ENCODE measurements around the gene ZRANB3.
"Not testable (repeated sequence)": the region's sequence is repeated elsewhere in the genome, so short reads cannot be mapped to it uniquely, and the experiment has no call there.

ZRANB3 gene

GRCh38 chr2:135456431-135456830, 74.6 kb downstream of the ZRANB3 start:
- Mint-ChIP-seq H3K36me3 (ENCODE audit: low read depth) (no peaks in the 10 kb centered on the region), H3K4me3 (no peak overlapping the region), H3K27ac (no peak overlapping the region), H3K9me3 (peaks cover 33% of the 10 kb centered on the region), H3K27me3 (ENCODE audit: low read depth) (no peaks in the 10 kb centered on the region), H3K4me1 (ENCODE audit: low read depth) (no peaks in the 10 kb centered on the region)
- DNase-seq (ENCODE audit: low spot score) = no peak

GRCh38 chr2:135454608-135455007, 76.4 kb downstream of the ZRANB3 start:
- Mint-ChIP-seq H3K36me3 (ENCODE audit: low read depth) (no peaks in the 10 kb centered on the region), H3K9me3 (peaks cover 33% of the 10 kb centered on the region), H3K4me3 (no peak overlapping the region), H3K4me1 (ENCODE audit: low read depth) (no peaks in the 10 kb centered on the region), H3K27me3 (ENCODE audit: low read depth) (no peaks in the 10 kb centered on the region), H3K27ac (no peak overlapping the region)
- no peak for DNase-seq (ENCODE audit: low spot score)

- not testable (repeated sequence) for H3K27me3 Mint-ChIP-seq (ENCODE audit: low read depth); H3K4me1 Mint-ChIP-seq (ENCODE audit: low read depth)
Measured at GRCh38 chr2:135453027-135453426, 78.0 kb downstream of the ZRANB3 start.

GRCh38 chr2:135451966-135452365, 79.1 kb downstream of the ZRANB3 start:
- no peaks in the 10 kb centered on the region for H3K27me3 Mint-ChIP-seq (ENCODE audit: low read depth)
- H3K4me3 Mint-ChIP-seq = no peak overlapping the region
- no peak for DNase-seq (ENCODE audit: low spot score)
- H3K4me1 Mint-ChIP-seq (ENCODE audit: low read depth) = no peaks in the 10 kb centered on the region
- H3K9me3 Mint-ChIP-seq = peaks cover 29% of the 10 kb centered on the region
- H3K27ac Mint-ChIP-seq = no peak overlapping the region
- H3K36me3 Mint-ChIP-seq (ENCODE audit: low read depth) = no peaks in the 10 kb centered on the region

More at GRCh38 chr2:135453027-135453426, 78.0 kb downstream of the ZRANB3 start:
- not testable (repeated sequence) for H3K27ac Mint-ChIP-seq; DNase-seq (ENCODE audit: low spot score); H3K4me3 Mint-ChIP-seq; H3K36me3 Mint-ChIP-seq (ENCODE audit: low read depth)
- peaks cover 32% of the 10 kb centered on the region for H3K9me3 Mint-ChIP-seq

- H3K9me3 Mint-ChIP-seq; H3K4me3 Mint-ChIP-seq; H3K36me3 Mint-ChIP-seq (ENCODE audit: low read depth); H3K27me3 Mint-ChIP-seq (ENCODE audit: low read depth); H3K27ac Mint-ChIP-seq; DNase-seq (ENCODE audit: low spot score); H3K4me1 Mint-ChIP-seq (ENCODE audit: low read depth): not testable (repeated sequence)
Measured at GRCh38 chr2:135443013-135443412, 88.0 kb downstream of the ZRANB3 start.

GRCh38 chr2:135435155-135435554, 95.9 kb downstream of the ZRANB3 start:
- DNase-seq (ENCODE audit: low spot score); H3K4me3 Mint-ChIP-seq; H3K36me3 Mint-ChIP-seq (ENCODE audit: low read depth); H3K9me3 Mint-ChIP-seq; H3K27ac Mint-ChIP-seq; H3K4me1 Mint-ChIP-seq (ENCODE audit: low read depth); H3K27me3 Mint-ChIP-seq (ENCODE audit: low read depth): not testable (repeated sequence)

- Mint-ChIP-seq H3K36me3 (ENCODE audit: low read depth) (peaks cover 2% of the 10 kb centered on the region), H3K4me1 (ENCODE audit: low read depth) (no peaks in the 10 kb centered on the region), H3K4me3 (no peak overlapping the region), H3K27me3 (ENCODE audit: low read depth) (no peaks in the 10 kb centered on the region), H3K27ac (no peak overlapping the region), H3K9me3 (peaks cover 18% of the 10 kb centered on the region)
- DNase-seq (ENCODE audit: low spot score) = no peak
Measured at GRCh38 chr2:135424849-135425248, 106.2 kb downstream of the ZRANB3 start.

GRCh38 chr2:135422898-135423297, 108.1 kb downstream of the ZRANB3 start:
- no peak overlapping the region for H3K4me3 Mint-ChIP-seq
- H3K36me3 Mint-ChIP-seq (ENCODE audit: low read depth) = peaks cover 2% of the 10 kb centered on the region
- no peak overlapping the region for H3K27ac Mint-ChIP-seq
- no peaks in the 10 kb centered on the region for H3K4me1 Mint-ChIP-seq (ENCODE audit: low read depth)
- H3K27me3 Mint-ChIP-seq (ENCODE audit: low read depth) = no peaks in the 10 kb centered on the region
- H3K9me3 Mint-ChIP-seq = peaks cover 24% of the 10 kb centered on the region
- no peak for DNase-seq (ENCODE audit: low spot score)

GRCh38 chr2:135411646-135412045, 119.4 kb downstream of the ZRANB3 start:
- DNase-seq (ENCODE audit: low spot score) = no peak
- Mint-ChIP-seq H3K27ac (no peak overlapping the region), H3K4me1 (ENCODE audit: low read depth) (no peaks in the 10 kb centered on the region), H3K4me3 (no peak overlapping the region), H3K9me3 (peaks cover 12% of the 10 kb centered on the region), H3K36me3 (ENCODE audit: low read depth) (no peaks in the 10 kb centered on the region), H3K27me3 (ENCODE audit: low read depth) (no peaks in the 10 kb centered on the region)

- H3K9me3 Mint-ChIP-seq = peaks cover 29% of the 10 kb centered on the region
- DNase-seq (ENCODE audit: low spot score) = no peak
- H3K4me3 Mint-ChIP-seq = no peak overlapping the region
- no peaks in the 10 kb centered on the region for H3K36me3 Mint-ChIP-seq (ENCODE audit: low read depth)
- no peaks in the 10 kb centered on the region for H3K27me3 Mint-ChIP-seq (ENCODE audit: low read depth)
- H3K27ac Mint-ChIP-seq = no peak overlapping the region
- no peaks in the 10 kb centered on the region for H3K4me1 Mint-ChIP-seq (ENCODE audit: low read depth)
Measured at GRCh38 chr2:135409436-135409835, 121.6 kb downstream of the ZRANB3 start.

- H3K36me3 Mint-ChIP-seq (ENCODE audit: low read depth); H3K9me3 Mint-ChIP-seq; H3K27ac Mint-ChIP-seq; DNase-seq (ENCODE audit: low spot score); H3K4me1 Mint-ChIP-seq (ENCODE audit: low read depth); H3K4me3 Mint-ChIP-seq; H3K27me3 Mint-ChIP-seq (ENCODE audit: low read depth): not testable (repeated sequence)
Measured at GRCh38 chr2:135396259-135396658, 134.8 kb downstream of the ZRANB3 start.

- Mint-ChIP-seq H3K4me3 (no peak overlapping the region), H3K4me1 (ENCODE audit: low read depth) (no peaks in the 10 kb centered on the region), H3K27ac (no peak overlapping the region), H3K27me3 (ENCODE audit: low read depth) (no peaks in the 10 kb centered on the region), H3K9me3 (peaks cover 4% of the 10 kb centered on the region), H3K36me3 (ENCODE audit: low read depth) (no peaks in the 10 kb centered on the region)
- no peak for DNase-seq (ENCODE audit: low spot score)
Measured at GRCh38 chr2:135386993-135387392, 144.0 kb downstream of the ZRANB3 start.

GRCh38 chr2:135378591-135378990, 152.4 kb downstream of the ZRANB3 start:
- Mint-ChIP-seq H3K27me3 (ENCODE audit: low read depth) (no peaks in the 10 kb centered on the region), H3K36me3 (ENCODE audit: low read depth) (peaks cover 1% of the 10 kb centered on the region), H3K4me1 (ENCODE audit: low read depth) (no peaks in the 10 kb centered on the region), H3K27ac (no peak overlapping the region), H3K9me3 (peaks cover 7% of the 10 kb centered on the region), H3K4me3 (no peak overlapping the region)
- DNase-seq (ENCODE audit: low spot score) = no peak

- no peak overlapping the region for H3K4me3 Mint-ChIP-seq
- no peaks in the 10 kb centered on the region for H3K4me1 Mint-ChIP-seq (ENCODE audit: low read depth)
- H3K27ac Mint-ChIP-seq = no peak overlapping the region
- H3K36me3 Mint-ChIP-seq (ENCODE audit: low read depth) = no peaks in the 10 kb centered on the region
- H3K27me3 Mint-ChIP-seq (ENCODE audit: low read depth) = no peaks in the 10 kb centered on the region
- no peak for DNase-seq (ENCODE audit: low spot score)
- peaks cover 5% of the 10 kb centered on the region for H3K9me3 Mint-ChIP-seq
Measured at GRCh38 chr2:135373702-135374101, 157.3 kb downstream of the ZRANB3 start.

GRCh38 chr2:135349941-135350340, 181.1 kb downstream of the ZRANB3 start:
- Mint-ChIP-seq H3K4me1 (ENCODE audit: low read depth) (no peaks in the 10 kb centered on the region), H3K9me3 (peaks cover 25% of the 10 kb centered on the region), H3K36me3 (ENCODE audit: low read depth) (peaks cover 8% of the 10 kb centered on the region), H3K27ac (no peak overlapping the region), H3K27me3 (ENCODE audit: low read depth) (no peaks in the 10 kb centered on the region), H3K4me3 (no peak overlapping the region)
- no peak for DNase-seq (ENCODE audit: low spot score)

Measured in T-helper 2 cell treated with Interferon-gamma antibody and Interleukin-4, amounts not matched to agents 5 μg/mL and 100 μg/mL, for 36 hours (primary cell).